CD14-positive monocyte (primary cell): Measurements from ENCODE around the gene DGCR2. TPM values are rescaled to one million over a fixed set of nuclear protein-coding genes. Genes with fewer than 3 reads are reported as not detected.
"Not testable (repeated sequence)": the region's sequence is repeated elsewhere in the genome, so short reads cannot be mapped to it uniquely, and the experiment has no call there.

Experiments used
- DNase-seq, 3 donors: peaks; one replicate each; pipeline ENCODE4 v3.0.0-alpha.2; 2011 to 2022
- H2AFZ ChIP-seq: 2 replicates; pipeline ENCODE4 v1.6.0; 2012; ENCODE audit warnings: mild to moderate bottlenecking, low read depth, low read length, inconsistent platforms; ENCODE audit not compliant: insufficient read depth, poor library complexity, severe bottlenecking
- H3K27ac ChIP-seq, 2 donors: 1 replicate in 1 of 2; 2 replicates in 1 of 2; pipeline ENCODE4 v1.5.1; 2012 to 2013; ENCODE audit warnings: low read length in 2 of 2, control low read depth in 1 of 2, inconsistent platforms in 1 of 2, low read depth in 1 of 2, mild to moderate bottlenecking in 1 of 2
- H3K27me3 ChIP-seq, 2 donors: one replicate each; pipeline versions ENCODE4 v1.6.0 to v1.6.1; 2011 to 2013; ENCODE audit warnings: low read length in 2 of 2; ENCODE audit not compliant: control insufficient read depth in 2 of 2, insufficient read depth in 2 of 2
- H3K36me3 ChIP-seq, 2 donors: replicated peaks in 1 of 2; 1 replicate in 1 of 2; 2 replicates in 1 of 2; pipeline versions ENCODE4 v1.5.1 to v1.6.1; 2012 to 2013; ENCODE audit warnings: low read length in 2 of 2, control low read depth in 1 of 2, inconsistent platforms in 1 of 2, mild to moderate bottlenecking in 1 of 2; ENCODE audit not compliant: insufficient read depth in 2 of 2, control insufficient read depth in 1 of 2
- H3K4me1 ChIP-seq, 2 donors: 1 replicate in 1 of 2; 2 replicates in 1 of 2; pipeline versions ENCODE4 v1.5.1 to v1.6.1; 2012 to 2013; ENCODE audit warnings: low read length in 2 of 2, control low read depth in 1 of 2, inconsistent platforms in 1 of 2, mild to moderate bottlenecking in 1 of 2, moderate library complexity in 1 of 2; ENCODE audit not compliant: insufficient read depth in 2 of 2, control insufficient read depth in 1 of 2
- H3K4me2 ChIP-seq: replicated peaks from 2 replicates; pipeline ENCODE3; 2012; ENCODE audit warnings: low read length, moderate library complexity, mild to moderate bottlenecking; ENCODE audit not compliant: poor library complexity, severe bottlenecking; ENCODE audit errors: extremely low read depth
- H3K4me3 ChIP-seq, 3 experiments: fragments of 200-600 bp in 1 of 3; sonication (generic) in 1 of 3; replicated peaks in 1 of 3; 1 replicate in 2 of 3; 2 replicates in 1 of 3; pipeline ENCODE4 v1.5.1; 2011 to 2013; ENCODE audit warnings: low read length in 3 of 3, mild to moderate bottlenecking in 3 of 3, control low read depth in 2 of 3, low read depth in 2 of 3, inconsistent platforms in 1 of 3, moderate library complexity in 1 of 3
- H3K79me2 ChIP-seq: 2 replicates; pipeline ENCODE4 v1.6.0; 2012; ENCODE audit warnings: mild to moderate bottlenecking, control low read depth, inconsistent platforms, low read length, moderate library complexity; ENCODE audit not compliant: insufficient read depth
- H3K9ac ChIP-seq: 2 replicates; pipeline ENCODE4 v1.6.0; 2017; ENCODE audit warnings: low read length, mild to moderate bottlenecking; ENCODE audit not compliant: insufficient read depth, poor library complexity, severe bottlenecking
- H3K9me3 ChIP-seq, 2 donors: replicated peaks in 1 of 2; 1 replicate in 1 of 2; 2 replicates in 1 of 2; pipeline versions ENCODE4 v1.5.1 to v1.6.1; 2012 to 2013; ENCODE audit warnings: low read length in 2 of 2, control low read depth in 1 of 2; ENCODE audit not compliant: control insufficient read depth in 1 of 2, insufficient read depth in 1 of 2
- H4K20me1 ChIP-seq: 2 replicates; pipeline ENCODE4 v1.6.0; 2012; ENCODE audit warnings: mild to moderate bottlenecking, low read length, control low read depth, moderate library complexity; ENCODE audit not compliant: insufficient read depth
- H3K27ac Mint-ChIP-seq, 7 donors: one replicate each; pipeline ENCODE4 v1.8.0; 2020; ENCODE audit warnings: mild to moderate bottlenecking in 7 of 7, mixed read lengths in 7 of 7, moderate library complexity in 6 of 7, inconsistent platforms in 2 of 7
- H3K27me3 Mint-ChIP-seq, 3 donors: one replicate each; pipeline ENCODE4 v1.8.0; 2021 to 2022; ENCODE audit warnings: low read depth in 3 of 3, mild to moderate bottlenecking in 3 of 3, mixed read lengths in 3 of 3, moderate library complexity in 3 of 3, inconsistent platforms in 1 of 3
- H3K36me3 Mint-ChIP-seq, 2 donors: one replicate each; pipeline ENCODE4 v1.8.0; 2020; ENCODE audit warnings: mixed read lengths in 2 of 2, inconsistent platforms in 1 of 2, mild to moderate bottlenecking in 1 of 2
- H3K4me1 Mint-ChIP-seq: one replicate; pipeline ENCODE4 v1.8.0; 2020; ENCODE audit warnings: mild to moderate bottlenecking, mixed read lengths
- H3K4me3 Mint-ChIP-seq, 2 donors: one replicate each; pipeline ENCODE4 v1.8.0; 2020; ENCODE audit warnings: mild to moderate bottlenecking in 2 of 2, mixed read lengths in 2 of 2, moderate library complexity in 1 of 2
- H3K9me3 Mint-ChIP-seq, 7 donors: one replicate each; pipeline ENCODE4 v1.8.0; 2020 to 2022; ENCODE audit warnings: mixed read lengths in 7 of 7, mild to moderate bottlenecking in 6 of 7, moderate library complexity in 6 of 7, inconsistent platforms in 2 of 7
- WGBS: methylation state at CpG from one replicate; pipeline ENCODE4 v1.1.5; 2013; ENCODE audit warnings: missing lambda C conversion rate; ENCODE audit not compliant: insufficient coverage; 5-methylcytosine and 5-hydroxymethylcytosine counted together
- intact Hi-C, 2 donors: fragments of 100-400 bp; cut with micrococcal nuclease; formaldehyde crosslinking; loops; one replicate each; pipeline versions ENCODE4 v1.15.0 to v1.15.1; 2023
- polyA plus RNA-seq, 3 donors: library from polyadenylated mRNA; depleted of rRNA in 1 of 3; unstranded in 2 of 3; stranded (reverse) in 1 of 3; fragments of 300-500 nt in 2 of 3; fragments of >200 nt in 1 of 3; fragmentation: Illumina TruSeq in 2 of 3; gene quantifications; 1 replicate in 2 of 3; 2 replicates in 1 of 3; pipeline ENCODE4 v1.2.3, GENCODE V29; 2012 to 2021

DGCR2 gene
- polyA plus RNA-seq, 3 donors, result 28.9 to 37.0 (median 36.2) TPM

DNA sequence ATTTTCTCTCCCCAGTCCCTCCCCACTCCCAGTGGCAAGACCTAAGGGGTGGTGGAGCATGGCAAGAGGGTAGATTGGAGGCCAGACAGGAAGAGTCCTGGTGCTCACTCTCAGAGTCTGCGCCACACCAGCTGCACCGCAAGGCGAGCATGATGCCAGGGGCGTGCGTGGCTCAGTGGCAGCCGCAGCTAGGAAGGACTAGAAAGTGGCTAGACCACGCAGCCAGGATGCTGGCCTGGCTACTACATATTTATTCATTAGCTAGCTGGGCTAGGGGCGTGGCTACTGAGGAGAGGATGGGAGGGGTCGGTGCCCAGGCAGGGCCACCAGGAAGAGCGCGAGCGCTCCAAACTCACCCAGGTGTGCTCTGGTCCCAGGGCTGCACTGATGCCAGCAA lies 87.5 kb downstream of the DGCR2 start:
- peaks cover 46% of the 10 kb centered on the region for H4K20me1 ChIP-seq
- WGBS, result no CpG with 5 or more reads among the region's 12 CpGs
- H3K36me3 ChIP-seq, result peaks cover 26 to 30% of the 10 kb centered on the region in 2 donors
- DNase-seq, H3K9me3 ChIP-seq, H3K79me2 ChIP-seq, H3K4me1 ChIP-seq, H3K27ac Mint-ChIP-seq, H3K4me1 Mint-ChIP-seq, H3K4me3 Mint-ChIP-seq, H3K27me3 ChIP-seq, H3K4me2 ChIP-seq, H3K9me3 Mint-ChIP-seq, H3K27ac ChIP-seq, H3K9ac ChIP-seq, intact Hi-C loops, H3K4me3 ChIP-seq, H2AFZ ChIP-seq: not testable (repeated sequence)
- Mint-ChIP-seq H3K36me3 (peaks cover 26 to 28% of the 10 kb centered on the region in 2 donors), H3K27me3 (peaks cover 16 to 21% (median 21%) of the 10 kb centered on the region in 3 donors)

DNA sequence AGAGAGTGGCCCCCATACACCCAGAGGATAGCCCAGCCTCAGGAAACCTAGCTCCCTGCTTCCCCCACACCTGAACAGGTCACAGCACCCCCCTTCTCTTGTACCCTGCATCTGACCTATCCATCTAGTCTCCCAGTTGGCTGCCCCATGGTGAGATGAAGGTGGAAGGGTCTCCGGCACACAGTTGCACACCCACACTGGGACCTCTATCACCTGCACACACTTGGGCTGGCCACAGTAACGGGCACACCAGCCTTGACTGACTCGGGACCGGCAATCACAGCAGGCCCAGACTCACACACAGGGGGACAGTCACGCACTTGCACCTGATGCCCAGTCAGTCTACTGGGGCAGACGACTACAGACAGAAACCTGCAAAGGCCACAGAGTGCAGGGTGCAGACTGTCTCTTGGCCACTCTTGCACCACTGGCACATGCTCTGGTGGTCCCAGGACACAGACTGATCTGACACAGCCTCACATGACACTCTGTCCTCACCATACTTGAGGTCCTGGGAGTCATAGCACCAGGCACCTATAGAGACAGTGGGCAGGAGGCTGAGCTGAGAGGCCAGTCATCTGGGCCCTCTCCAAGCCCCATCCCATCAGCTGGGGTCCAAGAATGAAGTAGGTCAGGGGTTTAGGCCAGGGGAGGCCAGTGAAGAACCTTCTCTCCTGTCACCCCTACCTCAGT lies 88.0 kb downstream of the DGCR2 start:
- intact Hi-C loops, H3K4me3 ChIP-seq, H3K9me3 Mint-ChIP-seq, H2AFZ ChIP-seq, H3K79me2 ChIP-seq, H3K4me1 ChIP-seq, H3K4me2 ChIP-seq, H3K9me3 ChIP-seq, DNase-seq, H3K4me1 Mint-ChIP-seq, H3K27ac Mint-ChIP-seq, H3K9ac ChIP-seq, H3K27me3 ChIP-seq, H3K27ac ChIP-seq, H3K4me3 Mint-ChIP-seq: not testable (repeated sequence)
- H3K27me3 Mint-ChIP-seq, result peaks cover 16 to 23% (median 22%) of the 10 kb centered on the region in 3 donors
- WGBS, result no CpG with 5 or more reads among the region's 6 CpGs
- H3K36me3 Mint-ChIP-seq, result peaks cover 20 to 23% of the 10 kb centered on the region in 2 donors
- H4K20me1 ChIP-seq, result peaks cover 41% of the 10 kb centered on the region
- peaks cover 20 to 25% of the 10 kb centered on the region in 2 donors for H3K36me3 ChIP-seq

DNA sequence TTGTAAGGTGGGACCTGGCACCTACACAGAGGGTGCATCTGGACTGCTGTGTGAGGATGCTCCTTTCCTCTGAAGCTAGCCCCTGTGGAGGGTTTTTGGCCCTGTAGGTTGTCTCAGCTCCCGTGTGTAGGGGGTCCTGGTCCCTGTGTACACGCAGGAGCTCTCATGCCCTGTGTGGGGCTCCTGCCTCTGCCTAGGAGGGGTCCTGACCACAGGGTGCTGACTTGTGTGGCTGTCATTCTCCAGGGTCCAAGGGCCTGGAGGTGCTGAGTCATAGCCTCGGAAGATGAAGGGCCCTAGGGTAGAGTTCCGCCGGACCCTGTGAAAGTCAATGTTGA lies 88.7 kb downstream of the DGCR2 start:
- DNase-seq, H3K4me3 Mint-ChIP-seq, H3K9me3 Mint-ChIP-seq, H3K4me3 ChIP-seq, H3K4me1 ChIP-seq, H3K4me2 ChIP-seq, H3K79me2 ChIP-seq, intact Hi-C loops, H3K9ac ChIP-seq, H2AFZ ChIP-seq, H3K4me1 Mint-ChIP-seq, H3K27ac ChIP-seq, H3K9me3 ChIP-seq, H3K27ac Mint-ChIP-seq: not testable (repeated sequence)
- peaks cover 34% of the 10 kb centered on the region for H4K20me1 ChIP-seq
- peaks cover 14 to 19% of the 10 kb centered on the region in 2 donors for H3K36me3 ChIP-seq
- Mint-ChIP-seq H3K36me3 (peaks cover 16% of the 10 kb centered on the region in 2 donors), H3K27me3 (peaks cover 22 to 30% (median 28%) of the 10 kb centered on the region in 3 donors)
- no CpG with 5 or more reads among the region's 5 CpGs for WGBS
- peaks cover 2 to 12% of the 10 kb centered on the region in 2 donors for H3K27me3 ChIP-seq

DNA sequence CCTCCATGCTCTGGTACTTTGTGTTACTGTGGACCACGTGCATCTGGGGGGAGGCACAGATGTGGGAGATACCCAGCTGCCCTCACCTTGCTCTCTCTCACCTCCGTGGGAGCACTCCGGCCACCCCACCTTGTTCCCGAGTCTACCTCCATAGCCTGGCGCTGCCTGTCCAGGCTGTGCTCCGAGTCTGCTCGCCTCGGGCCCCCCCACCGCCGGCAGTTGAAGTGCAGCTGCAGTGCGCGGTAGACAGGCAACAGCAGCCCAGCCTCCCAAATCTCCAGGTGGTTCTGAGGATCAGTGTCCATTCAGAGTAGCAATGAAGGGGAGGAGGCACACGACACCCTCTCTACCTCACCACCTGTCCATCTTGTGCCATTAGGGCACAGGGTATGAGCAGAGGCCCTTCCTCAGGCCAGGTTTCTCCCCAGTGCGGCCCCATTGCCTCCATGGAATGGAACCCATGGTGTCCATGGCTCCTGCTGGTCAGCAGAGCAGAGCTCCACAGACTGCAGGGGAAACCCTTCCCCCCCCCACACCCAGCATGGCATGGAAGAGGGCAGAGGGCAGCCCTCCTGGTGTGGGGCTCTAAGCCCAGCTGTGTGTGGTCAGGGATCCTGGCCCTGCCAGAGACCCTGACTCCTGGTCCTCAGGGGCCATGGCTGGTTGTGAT lies 89.2 kb downstream of the DGCR2 start:
- DNase-seq, H3K4me1 Mint-ChIP-seq, H3K79me2 ChIP-seq, H3K9me3 Mint-ChIP-seq, H3K9ac ChIP-seq, H2AFZ ChIP-seq, H3K27ac Mint-ChIP-seq, H3K4me3 Mint-ChIP-seq, H3K27ac ChIP-seq, H3K4me2 ChIP-seq, H3K9me3 ChIP-seq, H3K4me3 ChIP-seq, intact Hi-C loops, H3K4me1 ChIP-seq: not testable (repeated sequence)
- peaks cover 2 to 16% of the 10 kb centered on the region in 2 donors for H3K27me3 ChIP-seq
- H4K20me1 ChIP-seq, result peaks cover 29% of the 10 kb centered on the region
- H3K36me3 ChIP-seq, result peaks cover 9 to 14% of the 10 kb centered on the region in 2 donors
- 93% methylated on average over 12 of the region's 14 CpGs for WGBS
- H3K27me3 Mint-ChIP-seq, result peaks cover 27 to 35% (median 33%) of the 10 kb centered on the region in 3 donors
- H3K36me3 Mint-ChIP-seq, result peaks cover 11% of the 10 kb centered on the region in 2 donors
